ENCODE data around the gene KMT5C. TPM values are rescaled to one million over a fixed set of nuclear protein-coding genes. Genes with fewer than 3 reads are reported as not detected.

KMT5C gene
- polyA plus RNA-seq, 2 donors = 5.0 to 9.4 TPM

DNA sequence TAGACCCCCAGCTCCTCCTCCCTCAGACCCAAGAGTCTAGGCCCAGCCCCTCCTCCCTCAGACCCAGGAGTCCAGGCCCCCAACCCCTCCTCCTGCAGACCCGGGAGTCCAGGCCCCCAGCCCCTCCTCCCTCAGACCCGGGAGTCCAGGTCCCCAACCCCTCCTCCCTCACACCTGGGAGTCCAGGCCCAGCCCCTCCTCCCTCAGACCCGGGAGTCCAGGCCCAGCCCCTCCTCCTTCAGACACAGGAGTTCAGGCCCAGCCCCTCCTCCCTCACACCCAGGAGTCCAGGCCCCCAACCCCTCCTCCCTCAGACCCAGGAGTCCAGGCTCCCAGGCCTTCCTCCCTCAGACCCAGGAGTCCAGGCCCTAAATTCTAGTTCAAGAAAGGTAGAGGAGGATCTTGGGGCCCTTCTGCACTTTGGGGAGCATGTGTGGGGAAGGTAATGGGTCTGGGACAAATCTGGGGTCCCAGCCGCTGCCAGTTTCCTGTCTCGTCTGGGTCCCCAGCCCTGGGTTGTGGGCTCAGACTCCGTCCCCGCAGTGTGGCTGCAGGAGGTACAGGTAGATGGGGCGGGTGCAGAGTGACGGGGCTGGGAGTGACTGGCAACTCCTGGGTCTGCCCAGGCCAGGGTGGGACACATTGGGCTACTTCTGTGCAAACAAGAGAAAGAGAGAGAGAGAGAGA is 33.8 kb downstream of the KMT5C start:
- Histone ChIP-seq H3K4me1 (ENCODE audit: control insufficient read depth in 2 of 2, insufficient read depth in 2 of 2, low read length in 1 of 2) (peaks cover 0 to 13% of the 10 kb centered on the region in 2 donors), H3K4me3 (ENCODE audit: low read depth in 1 of 2, low read length in 2 of 2) (no peak overlapping the region), H3K27ac (ENCODE audit: low read depth in 2 of 2, low read length in 1 of 2) (no peak overlapping the region), H3K36me3 (ENCODE audit: control insufficient read depth in 2 of 2, insufficient read depth in 2 of 2, low read length in 1 of 2) (no peaks in the 10 kb centered on the region), H3K27me3 (ENCODE audit: control insufficient read depth in 1 of 2, insufficient read depth in 2 of 2, low read length in 2 of 2) (peaks cover 0 to 36% of the 10 kb centered on the region in 2 donors), H3K9me3 (ENCODE audit: control insufficient read depth in 2 of 2, insufficient read depth in 1 of 2, low read depth in 1 of 2, low read length in 1 of 2) (no peaks in the 10 kb centered on the region)
- 44 to 48% methylated on average over 8 to 9 of the region's 9 CpGs for WGBS, 2 donors

DNA sequence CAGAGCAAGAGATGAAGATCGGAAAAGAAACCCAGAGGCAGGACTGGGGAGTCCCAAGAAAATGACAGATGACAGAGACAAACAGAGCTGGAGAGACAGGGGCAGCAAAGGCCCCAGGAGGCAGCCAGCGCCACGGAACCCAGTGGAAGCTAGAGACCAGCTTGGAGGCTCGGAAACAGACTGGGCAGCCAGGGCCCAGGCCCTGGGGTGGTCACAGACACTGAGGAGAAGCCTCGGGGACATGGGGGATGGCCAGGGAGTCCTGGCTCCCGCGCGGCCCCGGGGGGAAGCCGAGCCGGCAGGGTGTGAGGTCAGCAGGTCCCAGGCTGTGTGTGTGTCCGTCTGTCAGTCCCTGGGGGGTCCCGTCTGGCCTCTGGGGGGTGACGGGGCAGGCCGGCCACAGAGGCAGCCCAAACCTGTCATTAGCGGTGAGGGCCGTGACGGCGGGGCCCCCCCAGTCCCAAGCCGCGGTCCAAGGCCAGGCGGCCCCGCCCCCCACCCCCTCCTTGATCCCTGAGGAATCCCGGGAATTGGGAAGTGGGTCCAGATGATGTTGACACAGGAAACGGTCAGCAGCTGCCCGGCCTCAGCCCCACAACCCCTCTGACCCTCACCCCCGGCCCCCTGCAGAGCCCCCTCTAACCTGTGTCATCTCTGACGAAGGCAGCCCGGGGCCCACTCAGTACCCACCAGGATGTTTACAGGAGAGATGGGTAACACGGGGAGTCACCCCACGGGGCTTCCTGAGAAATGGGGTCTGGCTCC is 34.5 kb downstream of the KMT5C start:
- 10 to 17% methylated on average over 25 to 31 of the region's 31 CpGs for WGBS, 2 donors
- peaks cover 0 to 10% of the 10 kb centered on the region in 2 donors for H3K4me1 ChIP-seq (ENCODE audit: control insufficient read depth in 2 of 2, insufficient read depth in 2 of 2, low read length in 1 of 2)
- H3K4me3 ChIP-seq (ENCODE audit: low read depth in 1 of 2, low read length in 2 of 2) = no peak overlapping the region
- H3K27ac ChIP-seq (ENCODE audit: low read depth in 2 of 2, low read length in 1 of 2) = no peak overlapping the region
- H3K36me3 ChIP-seq (ENCODE audit: control insufficient read depth in 2 of 2, insufficient read depth in 2 of 2, low read length in 1 of 2) = no peaks in the 10 kb centered on the region
- H3K27me3 ChIP-seq (ENCODE audit: control insufficient read depth in 1 of 2, insufficient read depth in 2 of 2, low read length in 2 of 2) = peaks cover 0 to 30% of the 10 kb centered on the region in 2 donors
- H3K9me3 ChIP-seq (ENCODE audit: control insufficient read depth in 2 of 2, insufficient read depth in 1 of 2, low read depth in 1 of 2, low read length in 1 of 2) = no peaks in the 10 kb centered on the region

DNA sequence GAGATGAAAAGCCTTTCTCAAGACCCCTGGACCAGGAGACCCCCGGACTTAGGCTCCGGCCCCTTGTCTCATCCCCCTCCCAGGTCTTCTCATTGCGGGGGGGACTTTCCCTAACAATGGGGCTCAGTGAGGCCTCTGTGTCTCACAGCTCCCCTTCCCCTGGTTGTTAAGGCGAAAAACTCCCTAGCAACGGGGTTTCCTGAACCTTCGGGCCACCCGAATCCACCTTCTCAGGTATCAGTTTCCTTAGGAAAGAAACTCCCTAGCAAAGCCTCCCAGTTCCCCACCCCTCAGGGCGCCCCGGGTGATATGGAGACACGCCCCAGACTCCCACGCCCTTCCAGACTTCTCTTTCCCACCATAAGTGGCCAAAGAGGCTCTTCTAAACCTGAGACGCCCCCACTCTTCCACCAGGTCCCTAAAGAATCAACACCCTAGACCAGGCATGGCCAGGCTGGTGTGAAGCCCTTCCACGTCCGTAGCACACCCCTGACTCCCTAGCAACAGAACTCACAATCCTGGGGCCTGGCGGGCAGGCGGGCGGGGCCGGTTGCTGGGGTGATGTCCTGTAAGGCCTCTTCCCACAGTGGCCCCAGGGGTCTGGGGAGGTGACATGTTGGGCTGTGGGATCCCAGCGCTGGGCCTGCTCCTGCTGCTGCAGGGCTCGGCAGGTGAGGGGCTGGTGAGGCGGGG is 36.7 kb downstream of the KMT5C start, which contains the start of gene TMEM190:
Gene TMEM190, plus strand, starts transcription at position 586 of the 693 bp plus-strand sequence. Its CDS starts 28 bp downstream, at position 614.
- 41 to 46% methylated on average over 21 of the region's 21 CpGs for WGBS, 2 donors
- Histone ChIP-seq H3K27me3 (ENCODE audit: control insufficient read depth in 1 of 2, insufficient read depth in 2 of 2, low read length in 2 of 2) (peaks cover 0 to 11% of the 10 kb centered on the region in 2 donors), H3K36me3 (ENCODE audit: control insufficient read depth in 2 of 2, insufficient read depth in 2 of 2, low read length in 1 of 2) (no peaks in the 10 kb centered on the region), H3K4me3 (ENCODE audit: low read depth in 1 of 2, low read length in 2 of 2) (no peak within 1 kb of the TSS), H3K9me3 (ENCODE audit: control insufficient read depth in 2 of 2, insufficient read depth in 1 of 2, low read depth in 1 of 2, low read length in 1 of 2) (no peaks in the 10 kb centered on the region), H3K4me1 (ENCODE audit: control insufficient read depth in 2 of 2, insufficient read depth in 2 of 2, low read length in 1 of 2) (peaks cover 0 to 7% of the 10 kb centered on the region in 2 donors), H3K27ac (ENCODE audit: low read depth in 2 of 2, low read length in 1 of 2) (no peak within 1 kb of the TSS)

GRCh38 chr19:55377356-55378131 is 37.9 kb downstream of the KMT5C start:
- Histone ChIP-seq H3K27ac (ENCODE audit: low read depth in 2 of 2, low read length in 1 of 2) (no peak overlapping the region), H3K27me3 (ENCODE audit: control insufficient read depth in 1 of 2, insufficient read depth in 2 of 2, low read length in 2 of 2) (peaks cover 0 to 7% of the 10 kb centered on the region in 2 donors), H3K4me3 (ENCODE audit: low read depth in 1 of 2, low read length in 2 of 2) (no peak overlapping the region), H3K36me3 (ENCODE audit: control insufficient read depth in 2 of 2, insufficient read depth in 2 of 2, low read length in 1 of 2) (no peaks in the 10 kb centered on the region), H3K9me3 (ENCODE audit: control insufficient read depth in 2 of 2, insufficient read depth in 1 of 2, low read depth in 1 of 2, low read length in 1 of 2) (no peaks in the 10 kb centered on the region), H3K4me1 (ENCODE audit: control insufficient read depth in 2 of 2, insufficient read depth in 2 of 2, low read length in 1 of 2) (peaks cover 0 to 8% of the 10 kb centered on the region in 2 donors)
- 46% methylated on average over 43 of the region's 43 CpGs for WGBS, 2 donors

DNA sequence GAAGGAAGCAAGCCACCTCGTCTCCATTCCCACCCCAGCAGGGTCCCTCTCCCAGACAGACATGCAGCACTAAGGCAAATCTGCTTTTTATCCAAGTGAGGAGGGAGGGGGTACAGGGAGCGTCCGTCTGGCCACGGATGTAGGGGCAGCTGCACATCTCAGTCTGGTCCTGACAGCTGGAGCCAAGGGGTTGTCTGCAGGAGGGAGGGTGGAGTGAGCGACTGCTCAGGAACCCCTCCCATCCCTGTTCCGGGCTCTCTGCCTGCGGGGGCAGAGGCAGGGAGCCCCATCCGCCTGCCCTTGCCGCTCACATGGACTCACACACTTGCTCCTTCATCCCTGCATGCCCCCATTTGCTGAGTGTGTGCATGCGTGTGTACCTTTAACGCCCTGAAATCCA is 39.5 kb downstream of the KMT5C start:
- 70 to 78% methylated on average over 11 of the region's 11 CpGs for WGBS, 2 donors
- H3K9me3 ChIP-seq (ENCODE audit: control insufficient read depth in 2 of 2, insufficient read depth in 1 of 2, low read depth in 1 of 2, low read length in 1 of 2) = no peaks in the 10 kb centered on the region
- H3K27ac ChIP-seq (ENCODE audit: low read depth in 2 of 2, low read length in 1 of 2) = no peak overlapping the region
- H3K4me3 ChIP-seq (ENCODE audit: low read depth in 1 of 2, low read length in 2 of 2) = no peak overlapping the region
- H3K36me3 ChIP-seq (ENCODE audit: control insufficient read depth in 2 of 2, insufficient read depth in 2 of 2, low read length in 1 of 2) = no peaks in the 10 kb centered on the region
- H3K27me3 ChIP-seq (ENCODE audit: control insufficient read depth in 1 of 2, insufficient read depth in 2 of 2, low read length in 2 of 2) = peaks cover 0 to 4% of the 10 kb centered on the region in 2 donors
- peaks cover 0 to 16% of the 10 kb centered on the region in 2 donors for H3K4me1 ChIP-seq (ENCODE audit: control insufficient read depth in 2 of 2, insufficient read depth in 2 of 2, low read length in 1 of 2)

- WGBS, 2 donors = 98 to 99% methylated on average over 5 of the region's 5 CpGs
- Histone ChIP-seq H3K27ac (ENCODE audit: low read depth in 2 of 2, low read length in 1 of 2) (no peak overlapping the region), H3K9me3 (ENCODE audit: control insufficient read depth in 2 of 2, insufficient read depth in 1 of 2, low read depth in 1 of 2, low read length in 1 of 2) (no peaks in the 10 kb centered on the region), H3K36me3 (ENCODE audit: control insufficient read depth in 2 of 2, insufficient read depth in 2 of 2, low read length in 1 of 2) (peaks cover 0 to 2% of the 10 kb centered on the region in 2 donors), H3K27me3 (ENCODE audit: control insufficient read depth in 1 of 2, insufficient read depth in 2 of 2, low read length in 2 of 2) (no peaks in the 10 kb centered on the region), H3K4me1 (ENCODE audit: control insufficient read depth in 2 of 2, insufficient read depth in 2 of 2, low read length in 1 of 2) (peaks cover 4 to 16% of the 10 kb centered on the region in 2 donors), H3K4me3 (ENCODE audit: low read depth in 1 of 2, low read length in 2 of 2) (no peak overlapping the region)
Observed at GRCh38 chr19:55382013-55382412, 42.3 kb downstream of the KMT5C start.

DNA sequence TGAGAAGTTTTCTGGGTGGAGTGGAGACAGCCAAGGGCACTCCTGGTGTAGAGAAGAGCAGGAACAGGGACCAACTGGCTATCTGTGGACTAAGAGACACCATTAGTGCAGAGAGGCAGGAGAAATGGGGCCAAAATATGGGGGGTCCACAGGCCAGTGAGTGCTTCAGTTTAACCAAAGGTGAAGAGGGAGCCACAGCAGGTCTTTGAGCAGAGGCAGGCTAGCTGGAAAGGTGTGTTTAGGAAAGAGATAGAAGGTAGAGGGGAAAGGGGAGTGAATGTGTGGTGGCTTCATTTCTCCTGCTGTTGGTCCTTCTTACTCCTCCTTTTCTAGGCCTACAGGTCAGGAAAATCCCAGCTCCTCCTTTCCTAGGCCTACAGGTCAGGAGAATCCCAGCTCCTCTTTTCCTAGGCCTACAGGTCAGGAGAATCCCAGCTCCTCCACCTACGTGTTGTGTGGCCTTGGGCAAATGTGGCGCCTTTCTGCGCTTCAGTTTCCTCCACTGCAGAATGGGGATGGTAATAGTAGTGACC is 42.9 kb downstream of the KMT5C start:
- Histone ChIP-seq H3K27ac (ENCODE audit: low read depth in 2 of 2, low read length in 1 of 2) (no peak overlapping the region), H3K9me3 (ENCODE audit: control insufficient read depth in 2 of 2, insufficient read depth in 1 of 2, low read depth in 1 of 2, low read length in 1 of 2) (no peaks in the 10 kb centered on the region), H3K4me1 (ENCODE audit: control insufficient read depth in 2 of 2, insufficient read depth in 2 of 2, low read length in 1 of 2) (peaks cover 8 to 20% of the 10 kb centered on the region in 2 donors), H3K4me3 (ENCODE audit: low read depth in 1 of 2, low read length in 2 of 2) (no peak overlapping the region), H3K27me3 (ENCODE audit: control insufficient read depth in 1 of 2, insufficient read depth in 2 of 2, low read length in 2 of 2) (no peaks in the 10 kb centered on the region), H3K36me3 (ENCODE audit: control insufficient read depth in 2 of 2, insufficient read depth in 2 of 2, low read length in 1 of 2) (peaks cover 3 to 7% of the 10 kb centered on the region in 2 donors)
- WGBS, 2 donors = 96 to 98% methylated on average over 3 of the region's 3 CpGs

GRCh38 chr19:55383279-55384130 is 43.8 kb downstream of the KMT5C start:
- Histone ChIP-seq H3K27ac (ENCODE audit: low read depth in 2 of 2, low read length in 1 of 2) (peak overlapping the region; percentile 97 to 98), H3K27me3 (ENCODE audit: control insufficient read depth in 1 of 2, insufficient read depth in 2 of 2, low read length in 2 of 2) (no peaks in the 10 kb centered on the region), H3K9me3 (ENCODE audit: control insufficient read depth in 2 of 2, insufficient read depth in 1 of 2, low read depth in 1 of 2, low read length in 1 of 2) (no peaks in the 10 kb centered on the region), H3K4me3 (ENCODE audit: low read depth in 1 of 2, low read length in 2 of 2) (peak overlapping the region; percentile 63 to 68), H3K36me3 (ENCODE audit: control insufficient read depth in 2 of 2, insufficient read depth in 2 of 2, low read length in 1 of 2) (peaks cover 11 to 16% of the 10 kb centered on the region in 2 donors), H3K4me1 (ENCODE audit: control insufficient read depth in 2 of 2, insufficient read depth in 2 of 2, low read length in 1 of 2) (peaks cover 11 to 29% of the 10 kb centered on the region in 2 donors)
- WGBS, 2 donors = 4 to 7% methylated on average over 47 to 88 of the region's 88 CpGs
